GM18870 (cell line): ENCODE results near the gene HOXB7.
A peak's percentile ranks its signal among the peaks of the same experiment; 100 is the strongest.

Experiments used
- ATAC-seq: cut with Tn5 transposase; IDR thresholded peaks from one replicate; pipeline ENCODE4 v1.9.1; 2021; ENCODE audit warnings: moderate library complexity; ENCODE audit not compliant: unreplicated experiment

The HOXB7 gene

DNA sequence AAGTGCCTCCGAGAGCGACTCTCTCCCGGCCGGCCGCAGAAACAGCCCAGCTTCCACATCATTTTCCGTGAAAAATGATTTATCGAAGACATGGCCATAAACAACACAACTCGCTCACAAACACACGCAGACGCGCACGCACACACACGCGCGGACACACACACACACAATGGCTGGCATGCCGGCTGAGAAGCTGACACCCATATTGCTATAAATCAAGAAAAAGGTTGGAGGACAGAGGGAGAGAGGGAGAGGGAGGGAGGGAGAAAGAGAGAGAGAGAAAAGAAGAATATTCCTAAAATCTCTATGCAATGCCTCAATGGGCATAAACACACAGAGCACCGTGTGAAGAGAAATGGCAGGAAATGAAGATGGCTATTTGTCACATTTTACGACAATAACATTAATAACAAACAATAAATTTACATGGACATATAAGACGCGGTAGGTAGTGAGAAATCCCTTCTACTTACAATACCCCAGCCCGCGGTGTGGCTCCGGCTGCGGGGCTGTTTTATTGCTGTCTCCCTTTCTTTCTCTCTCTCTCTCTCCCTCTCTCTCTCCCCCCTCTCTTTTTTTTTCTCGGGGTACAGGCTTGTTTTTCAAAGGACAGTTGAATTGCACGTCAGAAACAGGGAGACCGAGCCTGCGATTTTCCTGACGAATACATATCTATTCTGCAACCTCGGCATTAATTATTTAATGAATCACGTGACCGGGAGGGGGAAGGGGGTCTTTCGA, 42.1 kb downstream of the HOXB7 start:
- no peak for ATAC-seq

DNA sequence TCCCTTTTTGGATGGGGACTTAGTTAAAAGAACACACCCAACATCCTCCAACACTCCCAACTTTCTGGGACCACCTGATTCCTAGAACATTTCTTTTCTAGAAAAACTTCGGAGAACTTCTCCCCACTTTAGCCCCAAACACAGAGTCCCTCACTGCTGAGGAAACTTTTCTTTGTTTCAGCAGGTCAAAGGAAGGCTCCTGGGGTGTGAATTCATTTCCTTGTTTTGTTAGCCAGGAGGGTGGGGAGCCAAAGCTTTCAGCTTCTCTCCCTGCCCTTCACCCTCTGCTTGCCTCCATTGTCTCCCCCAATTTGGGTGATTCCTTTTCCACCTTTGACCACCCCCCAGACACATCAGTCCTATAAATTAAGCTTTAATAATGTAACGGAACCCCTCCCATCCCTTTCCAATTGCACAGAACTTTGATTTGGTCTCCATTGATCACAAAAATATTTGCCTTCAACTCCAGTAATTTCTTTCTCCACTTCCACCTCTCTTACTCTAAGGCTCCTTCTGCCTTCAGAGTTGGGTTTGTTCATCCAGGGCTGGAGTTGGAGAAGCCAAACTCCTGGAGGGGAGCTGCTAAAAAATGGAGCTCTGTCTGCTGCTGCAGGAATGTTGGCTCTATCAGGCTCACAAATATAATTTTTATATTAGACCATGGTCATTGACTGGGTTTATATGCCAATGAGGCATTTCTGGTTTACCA, 43.0 kb downstream of the HOXB7 start:
- no peak for ATAC-seq

- ATAC-seq: no peak
These were observed 43.6 kb downstream of the HOXB7 start for GRCh38 chr17:48567209-48567608.

GRCh38 chr17:48566717-48567116, 44.1 kb downstream of the HOXB7 start:
- no peak for ATAC-seq

- no peak for ATAC-seq
These were observed 44.7 kb downstream of the HOXB7 start for GRCh38 chr17:48565925-48566710.

GRCh38 chr17:48565022-48565554, 45.7 kb downstream of the HOXB7 start:
- ATAC-seq: no peak

DNA sequence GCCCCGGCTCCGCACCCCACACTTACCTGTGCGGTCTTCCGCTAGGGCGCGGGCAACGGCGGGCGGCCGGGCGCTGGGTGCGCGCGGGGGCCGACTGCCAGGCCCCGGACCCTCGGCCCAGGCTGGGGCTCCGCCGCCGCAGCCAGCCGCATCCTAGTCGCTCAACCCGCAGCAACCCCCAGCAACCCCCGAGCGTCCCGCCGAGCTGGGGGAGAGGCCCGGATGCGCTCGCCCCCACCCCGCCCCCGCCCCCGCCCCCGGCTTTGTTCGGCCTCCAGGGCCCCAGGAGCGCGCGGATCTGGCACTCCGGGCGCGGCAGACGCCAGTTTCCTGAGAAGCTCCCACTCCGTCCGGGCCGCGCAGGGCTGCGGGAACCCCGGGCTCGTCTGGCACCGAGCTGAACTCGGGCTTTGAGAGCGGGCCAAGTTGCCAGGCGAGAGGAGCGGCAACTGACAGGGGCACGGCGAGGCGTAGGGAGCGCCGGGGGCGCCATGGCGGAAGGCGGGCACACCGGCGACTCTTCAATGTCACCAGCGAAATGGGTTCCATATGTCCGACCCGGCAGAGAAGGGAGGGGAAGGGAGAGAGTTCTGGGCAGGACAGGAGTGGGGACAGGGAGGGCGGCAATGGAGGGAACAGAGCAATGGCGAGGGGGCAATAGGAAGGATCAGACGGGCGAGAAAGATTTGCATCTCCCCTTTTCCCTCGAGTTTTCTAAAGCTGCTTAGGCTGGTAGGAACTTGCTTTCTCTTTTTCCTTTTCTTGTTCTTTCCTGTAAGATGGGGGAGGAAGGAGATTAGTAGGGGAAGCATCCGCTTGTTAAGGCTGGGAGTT, 46.4 kb downstream of the HOXB7 start:
- ATAC-seq: no peak

GRCh38 chr17:48563867-48564187, 47.0 kb downstream of the HOXB7 start:
- no peak for ATAC-seq

DNA sequence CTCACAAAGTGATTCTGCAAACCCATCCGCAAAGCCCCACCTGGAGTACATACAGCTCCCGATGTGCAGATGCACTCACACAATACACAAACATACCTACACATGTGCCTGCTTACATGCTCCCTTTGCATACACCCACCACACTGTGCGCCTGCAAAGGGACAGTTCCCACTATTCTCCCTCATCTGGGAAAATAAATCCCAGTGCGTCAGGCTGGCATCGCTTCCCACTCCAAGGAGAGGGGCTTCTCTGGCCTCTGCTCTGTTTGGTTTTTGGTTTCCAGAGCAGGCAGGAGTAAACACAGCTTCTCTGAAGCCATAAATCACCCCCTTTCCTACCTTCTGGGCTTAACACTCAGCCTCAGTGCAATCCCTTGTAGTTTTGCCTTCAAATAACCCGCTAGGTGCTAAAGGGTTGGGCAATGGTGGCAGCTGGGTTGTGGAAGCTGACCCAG, 47.4 kb downstream of the HOXB7 start:
- no peak for ATAC-seq

DNA sequence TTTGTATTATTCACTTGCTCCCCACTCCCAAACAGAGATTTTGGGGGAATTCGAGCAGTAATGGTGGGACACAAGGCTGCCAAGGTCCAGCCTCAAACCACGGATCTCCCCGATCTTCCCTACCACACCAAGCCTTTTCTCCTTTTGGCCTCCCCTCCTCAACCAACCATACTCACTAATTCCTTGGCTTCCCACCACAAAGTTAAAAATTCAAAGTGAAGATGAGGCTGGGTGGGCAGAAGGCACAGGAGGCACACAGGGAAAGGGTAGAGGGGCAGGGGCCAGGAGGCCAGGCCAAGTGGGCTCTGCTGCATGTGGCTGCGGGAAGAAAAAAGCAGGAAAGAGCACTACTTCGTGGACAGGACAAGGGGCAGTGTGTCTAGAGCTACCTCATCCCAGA, 47.9 kb downstream of the HOXB7 start:
- ATAC-seq: no peak

- ATAC-seq: peak; percentile 57
These were observed 48.7 kb downstream of the HOXB7 start for GRCh38 chr17:48561884-48562810.

DNA sequence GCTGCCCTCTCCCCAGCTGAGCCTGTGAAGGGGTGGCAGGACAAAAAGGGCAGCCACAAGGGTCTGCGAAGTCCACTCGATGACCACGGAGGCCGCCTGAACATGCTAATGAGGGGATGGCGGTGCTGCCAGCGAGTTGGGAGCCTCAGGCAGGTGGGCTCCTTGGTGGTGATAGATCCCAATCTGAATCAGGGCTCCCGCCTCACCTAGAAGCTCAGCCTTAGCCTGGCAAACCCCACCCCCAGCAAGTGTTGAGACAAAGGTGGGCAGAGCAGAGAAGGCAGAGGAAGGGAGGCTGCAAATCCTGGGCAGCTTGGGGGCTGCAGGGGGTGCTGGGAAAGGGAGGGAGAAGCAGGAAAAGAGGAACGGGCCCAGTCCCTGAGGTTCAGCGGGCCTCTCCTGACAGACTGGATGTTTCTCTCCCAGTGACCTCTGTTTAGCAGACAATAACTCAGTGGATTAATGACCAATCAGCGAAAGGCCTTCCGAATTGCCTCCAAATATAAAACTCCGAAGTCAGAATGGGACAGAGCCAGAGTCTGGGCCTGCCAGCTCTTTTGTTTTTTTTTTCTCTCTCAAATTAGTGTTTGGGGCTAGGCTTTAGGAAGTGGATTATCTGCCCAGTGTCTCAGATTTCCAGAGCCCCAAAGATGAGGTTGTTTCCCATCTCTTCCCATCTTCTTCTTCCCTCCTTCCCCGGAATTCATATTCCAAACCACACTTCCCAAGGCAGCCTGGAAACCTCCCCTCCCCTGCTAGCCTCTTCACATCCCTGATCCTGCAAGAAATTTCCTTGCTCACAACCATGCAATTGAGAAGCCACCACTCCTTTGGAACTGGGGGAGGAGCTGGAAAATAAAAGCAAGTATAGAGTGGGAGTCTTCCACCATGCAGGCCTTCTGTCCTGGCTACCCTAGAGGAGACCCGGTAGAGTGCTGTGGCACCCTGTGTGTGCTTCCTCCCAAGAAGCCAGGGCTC, 50.7 kb downstream of the HOXB7 start:
- ATAC-seq: no peak

DNA sequence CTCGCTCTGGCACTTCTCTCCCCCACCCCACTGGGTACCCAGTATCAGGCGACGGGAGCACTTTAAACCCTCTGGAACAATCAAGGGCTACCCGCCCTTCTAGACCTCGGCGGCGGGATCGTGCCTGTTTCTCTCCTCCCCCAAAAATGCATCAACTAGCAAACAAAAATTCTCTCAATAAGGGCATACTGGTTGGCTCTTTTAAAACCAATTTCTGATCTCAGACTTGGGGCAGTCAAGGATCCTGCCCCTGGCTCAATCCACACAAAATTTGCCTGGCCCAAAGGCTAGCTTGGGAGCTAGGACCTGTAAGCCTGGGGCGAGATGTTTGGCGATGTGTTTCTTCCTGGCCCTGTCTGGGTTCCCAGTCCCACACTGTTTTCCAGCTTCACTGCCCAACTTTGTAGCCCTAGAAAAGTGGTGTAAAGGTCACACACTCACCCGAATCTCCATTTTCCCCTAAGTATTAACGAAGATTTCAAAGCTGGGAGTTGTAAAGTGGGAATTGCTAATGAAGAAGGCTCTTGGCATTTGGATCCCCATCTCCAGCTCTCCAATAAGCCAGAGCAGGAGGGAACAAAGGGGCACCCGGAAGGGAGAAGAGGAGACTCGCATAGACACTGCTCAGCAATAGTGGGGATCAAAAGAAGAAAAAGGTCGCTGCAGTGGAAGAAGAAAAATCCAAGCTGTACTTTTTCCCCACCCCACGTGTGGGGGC, 51.5 kb downstream of the HOXB7 start:
- ATAC-seq: no peak

DNA sequence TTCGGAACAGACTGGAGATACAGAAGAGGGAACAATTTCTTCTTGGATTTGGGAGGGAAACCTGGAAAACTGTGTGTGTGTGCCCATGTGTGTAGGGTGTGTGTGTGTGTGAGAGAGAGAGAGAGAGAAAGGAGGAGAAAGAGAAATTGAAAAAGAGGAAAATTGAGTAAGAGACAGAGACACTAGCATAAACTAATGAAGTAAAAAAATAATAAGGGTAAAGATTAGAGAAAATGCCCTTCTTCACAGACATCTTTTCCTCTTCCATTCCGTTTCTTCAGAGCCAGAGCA, 52.0 kb downstream of the HOXB7 start:
- ATAC-seq: no peak

GRCh38 chr17:48558057-48558830, 52.6 kb downstream of the HOXB7 start:
- no peak for ATAC-seq
